HEK293T (cell line): ENCODE results near the gene AXL.

ENCODE experiments used
- BHLHE40 ChIP-seq: fragments of 450-650 bp; IDR thresholded peaks from 2 replicates; pipeline ENCODE4 v1.6.1; 2016; ENCODE audit warnings: mild to moderate bottlenecking, moderate library complexity, borderline replicate concordance
- ELF4 ChIP-seq: fragments of 450-650 bp; IDR thresholded peaks from 2 replicates; pipeline ENCODE4 v1.6.1; 2017; ENCODE audit warnings: antibody characterized with exemption
- FOXK2 ChIP-seq: fragments of 450-650 bp; IDR thresholded peaks from 2 replicates; pipeline ENCODE4 v1.6.1; 2016; ENCODE audit warnings: mild to moderate bottlenecking
- FOXM1 ChIP-seq: fragments of 450-650 bp; IDR thresholded peaks from 2 replicates; pipeline ENCODE4 v1.6.1; 2017; ENCODE audit warnings: mild to moderate bottlenecking, borderline replicate concordance
- NFRKB ChIP-seq: fragments of 450-650 bp; IDR thresholded peaks from 2 replicates; pipeline ENCODE4 v1.6.1; 2016; ENCODE audit warnings: mild to moderate bottlenecking, moderate library complexity
- SUZ12 ChIP-seq: fragments of 450-650 bp; IDR thresholded peaks from 2 replicates; pipeline ENCODE4 v1.6.1; 2016; ENCODE audit warnings: mild to moderate bottlenecking
- TF ChIP-seq, protein P1 (sequence below): fragments of 450-650 bp; IDR thresholded peaks from 2 replicates; pipeline ENCODE4 v1.6.1; 2016

DNA sequence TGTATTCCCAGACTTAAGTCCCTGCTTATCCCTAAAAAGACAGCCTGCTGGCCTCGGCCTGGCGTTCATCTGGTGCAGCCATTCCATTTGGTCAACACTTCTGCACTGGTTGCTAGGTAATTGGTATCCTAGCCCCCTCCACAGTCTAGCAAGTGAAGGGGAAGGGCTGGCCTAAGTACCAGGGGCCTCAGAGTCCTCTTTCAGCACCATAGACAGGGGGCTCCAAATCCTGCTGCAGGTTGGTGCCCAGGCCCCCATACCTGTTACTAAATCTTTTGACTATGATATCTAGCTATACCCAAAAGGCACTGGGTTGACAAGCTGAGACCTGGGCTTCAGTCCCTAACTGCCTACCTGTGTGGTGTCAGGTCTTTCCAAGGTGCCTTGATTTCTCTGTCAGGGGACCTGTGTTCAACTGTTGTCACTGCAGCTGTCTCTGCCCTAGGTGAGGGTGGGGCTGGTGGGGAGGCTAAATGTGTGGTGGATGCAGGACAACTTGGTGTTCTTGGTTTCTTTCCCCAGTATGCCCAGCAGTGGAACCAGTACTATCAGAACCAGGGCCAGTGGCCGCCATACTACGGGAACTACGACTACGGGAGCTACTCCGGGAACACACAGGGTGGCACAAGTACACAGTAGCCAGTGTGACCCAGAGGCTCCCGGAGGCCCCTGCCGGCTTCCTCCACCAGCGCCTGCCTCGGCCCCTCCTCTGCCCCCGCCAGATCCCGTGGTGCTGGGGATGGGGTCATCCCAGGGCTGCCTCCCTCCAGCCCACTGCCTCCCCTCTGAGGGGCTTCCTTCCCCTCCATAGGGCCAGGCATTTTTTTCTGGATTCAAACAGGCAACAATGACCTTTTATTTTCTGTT, 87.1 kb downstream of the AXL start:
- TF ChIP-seq, protein P1, sequence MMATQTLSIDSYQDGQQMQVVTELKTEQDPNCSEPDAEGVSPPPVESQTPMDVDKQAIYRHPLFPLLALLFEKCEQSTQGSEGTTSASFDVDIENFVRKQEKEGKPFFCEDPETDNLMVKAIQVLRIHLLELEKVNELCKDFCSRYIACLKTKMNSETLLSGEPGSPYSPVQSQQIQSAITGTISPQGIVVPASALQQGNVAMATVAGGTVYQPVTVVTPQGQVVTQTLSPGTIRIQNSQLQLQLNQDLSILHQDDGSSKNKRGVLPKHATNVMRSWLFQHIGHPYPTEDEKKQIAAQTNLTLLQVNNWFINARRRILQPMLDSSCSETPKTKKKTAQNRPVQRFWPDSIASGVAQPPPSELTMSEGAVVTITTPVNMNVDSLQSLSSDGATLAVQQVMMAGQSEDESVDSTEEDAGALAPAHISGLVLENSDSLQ: no peak
- TF ChIP-seq BHLHE40 (no peak), ELF4 (no peak), NFRKB (no peak), FOXK2 (no peak), SUZ12 (no peak), FOXM1 (no peak)
